MM.1S (cell line): Measurements from ENCODE around the gene KLRC2.

Source experiments
- DNase-seq: peaks from one replicate; pipeline ENCODE4 v3.0.0-alpha.2; 2015
- H2AFZ ChIP-seq: fragments of 300-600 bp; sonication (generic); 2 replicates; pipeline ENCODE4 v1.6.0; 2016; ENCODE audit warnings: antibody characterized with exemption, low read length
- H3F3A ChIP-seq: fragments of 300-600 bp; sonication (generic); 2 replicates; pipeline ENCODE4 v1.6.1; 2016; ENCODE audit warnings: mild to moderate bottlenecking, antibody characterized with exemption, low read length, moderate library complexity, mixed read lengths; ENCODE audit not compliant: insufficient read depth
- H3K27ac ChIP-seq: fragments of 300-600 bp; sonication (generic); 2 replicates; pipeline ENCODE4 v1.5.1; 2016; ENCODE audit warnings: mild to moderate bottlenecking, low read length
- H3K27me3 ChIP-seq: fragments of 300-600 bp; sonication (generic); replicated peaks from 2 replicates; pipeline ENCODE4 v1.6.0; 2016; ENCODE audit warnings: low read length; ENCODE audit not compliant: insufficient read depth
- H3K36me3 ChIP-seq: fragments of 300-600 bp; sonication (generic); replicated peaks from 2 replicates; pipeline ENCODE4 v1.6.1; 2016; ENCODE audit warnings: mild to moderate bottlenecking, low read length, mixed read lengths; ENCODE audit not compliant: insufficient read depth
- H3K4me1 ChIP-seq: fragments of 300-600 bp; sonication (generic); 2 replicates; pipeline ENCODE4 v1.6.1; 2016; ENCODE audit warnings: low read length, mixed read lengths
- H3K4me2 ChIP-seq: fragments of 300-600 bp; sonication (generic); 2 replicates; pipeline ENCODE4 v1.6.0; 2016; ENCODE audit warnings: low read depth, low read length
- H3K4me3 ChIP-seq: fragments of 300-600 bp; sonication (generic); 2 replicates; pipeline ENCODE4 v1.5.1; 2016; ENCODE audit warnings: low read length, mixed read lengths
- H3K79me2 ChIP-seq: fragments of 300-600 bp; sonication (generic); 2 replicates; pipeline ENCODE4 v1.6.1; 2016; ENCODE audit warnings: mixed run types, low read length, mixed read lengths
- H3K9ac ChIP-seq: fragments of 300-600 bp; sonication (generic); 2 replicates; pipeline ENCODE4 v1.6.1; 2016; ENCODE audit warnings: low read length, mixed read lengths
- H3K9me2 ChIP-seq: fragments of 300-600 bp; sonication (generic); replicated peaks from 2 replicates; pipeline ENCODE4 v1.6.1; 2016; ENCODE audit warnings: mild to moderate bottlenecking, low read length, mixed read lengths; ENCODE audit not compliant: insufficient read depth
- H3K9me3 ChIP-seq: fragments of 300-600 bp; sonication (generic); replicated peaks from 2 replicates; pipeline ENCODE4 v1.6.1; 2016; ENCODE audit warnings: mild to moderate bottlenecking, low read length, mixed read lengths; ENCODE audit not compliant: insufficient read depth
- H4K20me1 ChIP-seq: fragments of 300-600 bp; sonication (generic); 2 replicates; pipeline ENCODE4 v1.6.1; 2016; ENCODE audit warnings: mild to moderate bottlenecking, low read length, moderate library complexity, mixed read lengths; ENCODE audit not compliant: insufficient read depth
- EZH2 ChIP-seq: fragments of 300-600 bp; sonication (generic); optimal IDR thresholded peaks from 2 replicates; pipeline ENCODE3; 2017; ENCODE audit warnings: low read depth, mild to moderate bottlenecking, antibody characterized with exemption, low read length, mixed read lengths
- EZH2phosphoT487 ChIP-seq: fragments of 300-600 bp; sonication (generic); IDR thresholded peaks from 2 replicates; pipeline ENCODE4 v1.6.1; 2018; ENCODE audit warnings: antibody characterized with exemption, low read length

KLRC2 gene

DNA sequence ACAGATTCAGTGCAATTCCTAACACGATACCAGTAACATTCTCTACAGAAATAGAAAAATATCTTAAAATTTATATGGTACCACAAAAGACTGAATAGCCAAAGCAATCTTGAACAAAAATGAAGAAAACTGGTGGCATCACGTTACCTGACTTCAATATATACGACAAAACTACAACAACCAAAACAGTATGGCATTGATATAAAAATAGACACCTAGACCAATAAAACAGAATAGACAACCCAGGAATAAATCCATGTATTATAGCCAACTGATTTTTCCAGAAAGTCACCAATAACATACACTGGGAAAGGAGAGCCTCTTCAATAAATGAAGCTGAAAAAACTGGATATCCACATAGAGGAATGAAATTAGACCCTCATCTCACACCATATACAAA lies 51.6 kb downstream of the KLRC2 start:
- H3K4me3 ChIP-seq: no peak overlapping the region
- no peaks in the 10 kb centered on the region for H3K27me3 ChIP-seq
- no peaks in the 10 kb centered on the region for H3K9me3 ChIP-seq
- no peak for TF ChIP-seq EZH2phosphoT487
- H3K9me2 ChIP-seq: no peaks in the 10 kb centered on the region
- no peaks in the 10 kb centered on the region for H4K20me1 ChIP-seq
- DNase-seq: no peak
- no peaks in the 10 kb centered on the region for H3K4me1 ChIP-seq
- H3K9ac ChIP-seq: no peak overlapping the region
- H2AFZ ChIP-seq: no peak overlapping the region
- H3K27ac ChIP-seq: no peak overlapping the region
- H3K4me2 ChIP-seq: no peak overlapping the region
- H3K79me2 ChIP-seq: no peaks in the 10 kb centered on the region
- H3F3A ChIP-seq: no peaks in the 10 kb centered on the region
- no peaks in the 10 kb centered on the region for H3K36me3 ChIP-seq

DNA sequence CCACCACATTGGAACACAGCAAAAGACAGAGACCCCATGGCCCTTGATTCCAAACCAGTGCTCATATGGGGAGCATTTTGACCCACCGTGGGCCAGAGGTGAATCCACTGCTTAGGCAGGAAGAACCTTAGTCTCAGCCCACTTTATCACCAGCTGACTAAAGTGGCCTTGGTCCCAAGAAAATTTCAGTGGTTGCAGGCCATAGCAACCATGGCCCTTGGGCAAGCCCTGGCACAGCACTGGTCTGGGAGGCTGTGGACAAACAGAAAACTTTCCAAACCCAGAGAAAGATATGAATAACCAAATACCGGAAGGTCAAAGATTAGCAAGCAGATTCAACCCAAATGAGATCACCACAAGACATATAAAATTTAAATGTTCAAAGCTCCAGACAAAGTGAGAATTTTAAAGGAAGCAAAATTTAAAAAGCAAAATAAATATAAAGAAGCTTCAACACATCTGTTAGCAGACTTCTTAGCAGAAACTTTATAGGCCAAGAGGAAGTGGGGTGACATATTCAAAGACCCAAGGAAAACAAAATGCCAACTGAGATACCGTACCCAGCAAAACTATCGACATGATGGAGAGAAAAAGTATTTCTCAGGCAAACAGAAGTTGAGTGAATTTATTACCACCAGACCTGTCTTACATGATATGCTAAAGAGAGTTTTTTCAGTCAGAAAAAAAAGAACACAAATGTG lies 53.7 kb downstream of the KLRC2 start:
- H3K9me2 ChIP-seq: no peaks in the 10 kb centered on the region
- no peaks in the 10 kb centered on the region for H4K20me1 ChIP-seq
- no peak overlapping the region for H3K4me2 ChIP-seq
- H3K27me3 ChIP-seq: no peaks in the 10 kb centered on the region
- H3K79me2 ChIP-seq: no peaks in the 10 kb centered on the region
- H3K27ac ChIP-seq: no peak overlapping the region
- no peaks in the 10 kb centered on the region for H3K9me3 ChIP-seq
- H3K36me3 ChIP-seq: no peaks in the 10 kb centered on the region
- no peaks in the 10 kb centered on the region for H3F3A ChIP-seq
- H2AFZ ChIP-seq: no peak overlapping the region
- DNase-seq: no peak
- no peak overlapping the region for H3K9ac ChIP-seq
- TF ChIP-seq EZH2 (no peak), EZH2phosphoT487 (no peak)
- H3K4me3 ChIP-seq: no peak overlapping the region
- no peaks in the 10 kb centered on the region for H3K4me1 ChIP-seq
